RWPE2 (cell line): ENCODE data around the gene ASB1.

Experiments
- ATAC-seq: fragments of 200-7000 bp; cut with Tn5 transposase; 3 replicates; pipeline ENCODE4 v1.9.1; 2021; ENCODE audit warnings: low read depth
- DNase-seq: peaks from one replicate; pipeline ENCODE4 v3.0.0-alpha.2; 2020; ENCODE audit warnings: low spot score
- H3K27ac ChIP-seq: fragments of 450-650 bp; 2 replicates; pipeline ENCODE4 v1.5.1; 2017; ENCODE audit warnings: mild to moderate bottlenecking; ENCODE audit not compliant: poor library complexity, severe bottlenecking
- H3K27me3 ChIP-seq: fragments of 250-450 bp; sonication (Bioruptor Pico); 2 replicates; pipeline ENCODE4 v1.5.1; 2021; ENCODE audit warnings: mild to moderate bottlenecking, moderate library complexity; ENCODE audit not compliant: insufficient read depth, poor library complexity, severe bottlenecking
- H3K36me3 ChIP-seq: fragments of 250-450 bp; sonication (Bioruptor Pico); 2 replicates; pipeline ENCODE4 v1.5.1; 2020; ENCODE audit warnings: low read depth, mild to moderate bottlenecking, moderate library complexity
- H3K4me1 ChIP-seq: fragments of 250-450 bp; sonication (Bioruptor Pico); 2 replicates; pipeline ENCODE4 v1.5.1; 2021; ENCODE audit warnings: mild to moderate bottlenecking, moderate library complexity; ENCODE audit not compliant: insufficient read depth, poor library complexity, severe bottlenecking
- H3K4me3 ChIP-seq: fragments of 250-450 bp; sonication (Bioruptor Pico); 2 replicates; pipeline ENCODE4 v1.5.1; 2021; ENCODE audit warnings: mild to moderate bottlenecking, moderate library complexity; ENCODE audit not compliant: severe bottlenecking
- H3K9me3 ChIP-seq: fragments of 250-450 bp; sonication (Bioruptor Pico); 2 replicates; pipeline ENCODE4 v1.5.1; 2021; ENCODE audit warnings: mild to moderate bottlenecking, moderate library complexity; ENCODE audit not compliant: severe bottlenecking
- CTCF ChIP-seq: fragments of 450-650 bp; IDR thresholded peaks from one replicate; pipeline ENCODE4 v1.5.1; 2017; ENCODE audit warnings: mild to moderate bottlenecking, moderate library complexity; ENCODE audit not compliant: poor library complexity, severe bottlenecking

Gene ASB1

GRCh38 chr2:238418999-238419546 lies 7.7 kb upstream of the ASB1 start:
- Histone ChIP-seq H3K27ac (no peak overlapping the region), H3K36me3 (no peaks in the 10 kb centered on the region), H3K4me3 (no peak overlapping the region), H3K4me1 (no peaks in the 10 kb centered on the region), H3K9me3 (no peaks in the 10 kb centered on the region), H3K27me3 (no peaks in the 10 kb centered on the region)
- no peak for TF ChIP-seq CTCF
- no peak for DNase-seq
- ATAC-seq, result no peak

GRCh38 chr2:238420442-238420841 lies 6.3 kb upstream of the ASB1 start:
- DNase-seq (no peak), ATAC-seq (no peak)
- Histone ChIP-seq H3K9me3 (no peaks in the 10 kb centered on the region), H3K36me3 (no peaks in the 10 kb centered on the region), H3K4me3 (no peak overlapping the region), H3K27ac (no peak overlapping the region), H3K4me1 (no peaks in the 10 kb centered on the region), H3K27me3 (no peaks in the 10 kb centered on the region)
- TF ChIP-seq CTCF, result no peak

- H3K27me3 ChIP-seq, result no peaks in the 10 kb centered on the region
- H3K4me1 ChIP-seq, result no peaks in the 10 kb centered on the region
- DNase-seq (no peak), ATAC-seq (no peak)
- H3K27ac ChIP-seq, result no peak overlapping the region
- no peak overlapping the region for H3K4me3 ChIP-seq
- no peaks in the 10 kb centered on the region for H3K9me3 ChIP-seq
- no peaks in the 10 kb centered on the region for H3K36me3 ChIP-seq
- no peak for TF ChIP-seq CTCF
These were observed 5.6 kb upstream of the ASB1 start for GRCh38 chr2:238420878-238421694.

- no peaks in the 10 kb centered on the region for H3K4me1 ChIP-seq
- H3K36me3 ChIP-seq, result no peaks in the 10 kb centered on the region
- no peak for TF ChIP-seq CTCF
- no peak overlapping the region for H3K27ac ChIP-seq
- DNase-seq, result no peak
- H3K9me3 ChIP-seq, result no peaks in the 10 kb centered on the region
- no peak for ATAC-seq
- no peaks in the 10 kb centered on the region for H3K27me3 ChIP-seq
- no peak overlapping the region for H3K4me3 ChIP-seq
These were observed 5.1 kb upstream of the ASB1 start for GRCh38 chr2:238421695-238422035.

GRCh38 chr2:238422285-238422684 lies 4.4 kb upstream of the ASB1 start:
- no peak for ATAC-seq
- no peak overlapping the region for H3K27ac ChIP-seq
- DNase-seq, result no peak
- TF ChIP-seq CTCF, result no peak
- no peak overlapping the region for H3K4me3 ChIP-seq
- no peaks in the 10 kb centered on the region for H3K4me1 ChIP-seq
- no peaks in the 10 kb centered on the region for H3K9me3 ChIP-seq
- H3K36me3 ChIP-seq, result no peaks in the 10 kb centered on the region
- H3K27me3 ChIP-seq, result no peaks in the 10 kb centered on the region
